Medulla oblongata (tissue), 1 donor: Measurements from ENCODE around the gene LGMN.
"Not testable (repeated sequence)": the region's sequence is repeated elsewhere in the genome, so short reads cannot be mapped to it uniquely, and the experiment has no call there.

ENCODE experiments used
- DNase-seq: peaks from one replicate; pipeline ENCODE4 v3.0.0-alpha.2; 2015; ENCODE audit errors: extremely low spot score

The LGMN gene

GRCh38 chr14:92748259-92749016 lies at the start of gene LGMN:
LGMN (minus strand) TSS chr14:92748627; CDS start chr14:92732786, 15,841 bp downstream.
- peak; percentile 99 for DNase-seq

- no peak for DNase-seq
Observed at GRCh38 chr14:92794961-92795360, 46.5 kb upstream of the LGMN start.

GRCh38 chr14:92794547-92794941 lies 46.1 kb upstream of the LGMN start:
- DNase-seq: no peak

GRCh38 chr14:92793709-92794546 lies 45.5 kb upstream of the LGMN start, which contains the start of gene GOLGA5:
GOLGA5 (plus strand) TSS chr14:92794305; CDS start chr14:92797438, 3,133 bp downstream.
- peak; percentile 99 for DNase-seq

GRCh38 chr14:92792885-92793284 lies 44.5 kb upstream of the LGMN start:
- DNase-seq: no peak

GRCh38 chr14:92789457-92790089 lies 41.1 kb upstream of the LGMN start:
- DNase-seq: no peak

- no peak for DNase-seq
Observed at GRCh38 chr14:92787554-92787953, 39.1 kb upstream of the LGMN start.

- DNase-seq: no peak
Observed at GRCh38 chr14:92786427-92786756, 38.0 kb upstream of the LGMN start.

GRCh38 chr14:92785667-92786426 lies 37.4 kb upstream of the LGMN start:
- no peak for DNase-seq

- DNase-seq: peak; percentile 73
Observed at GRCh38 chr14:92783813-92784431, 35.5 kb upstream of the LGMN start.

GRCh38 chr14:92781350-92781749 lies 32.9 kb upstream of the LGMN start:
- no peak for DNase-seq

GRCh38 chr14:92780444-92781232 lies 32.2 kb upstream of the LGMN start:
- no peak for DNase-seq

- not testable (repeated sequence) for DNase-seq
Observed at GRCh38 chr14:92778868-92779565, 30.6 kb upstream of the LGMN start.

- DNase-seq: peak; percentile 35
Observed at GRCh38 chr14:92775292-92775691, 26.9 kb upstream of the LGMN start.

GRCh38 chr14:92774572-92774971 lies 26.1 kb upstream of the LGMN start:
- no peak for DNase-seq

- DNase-seq: no peak
Observed at GRCh38 chr14:92770484-92770883, 22.1 kb upstream of the LGMN start.

GRCh38 chr14:92768795-92769194 lies 20.4 kb upstream of the LGMN start:
- DNase-seq: no peak

GRCh38 chr14:92768236-92768635 lies 19.8 kb upstream of the LGMN start:
- peak; percentile 44 for DNase-seq

GRCh38 chr14:92763666-92764631 lies 15.5 kb upstream of the LGMN start:
- not testable (repeated sequence) for DNase-seq
